Keratinocyte (primary cell): ENCODE results near the gene RYR1. TPM values are rescaled to one million over a fixed set of nuclear protein-coding genes. Genes with fewer than 3 reads are reported as not detected.
"Not testable (repeated sequence)": the region's sequence is repeated elsewhere in the genome, so short reads cannot be mapped to it uniquely, and the experiment has no call there.

Source experiments
- DNase-seq: peaks from one replicate; pipeline ENCODE4 v3.0.0-alpha.2; 2011; ENCODE audit warnings: low read depth, missing footprints, low spot score
- FAIRE-seq: peaks from 2 replicates; lab custom pipeline; 2011; peaks lifted over from hg19 to GRCh38; lab: Jason Lieb, UNC
- H2AFZ ChIP-seq: 2 replicates; pipeline ENCODE4 v1.6.0; 2012; ENCODE audit warnings: low read length, control low read depth, inconsistent platforms; ENCODE audit not compliant: control insufficient read depth
- H3K27ac ChIP-seq: 2 replicates; pipeline ENCODE4 v1.5.1; 2011; ENCODE audit warnings: low read length; ENCODE audit not compliant: control insufficient read depth, insufficient read depth
- H3K27me3 ChIP-seq: 3 replicates; pipeline ENCODE4 v1.6.0; 2011; ENCODE audit warnings: low read length; ENCODE audit not compliant: control insufficient read depth, insufficient read depth; ENCODE audit errors: extremely low read depth
- H3K36me3 ChIP-seq, 2 experiments: 2 replicates in 1 of 2; 3 replicates in 1 of 2; pipeline ENCODE4 v1.5.1; 2011; ENCODE audit warnings: low read length in 2 of 2, mild to moderate bottlenecking in 1 of 2; ENCODE audit not compliant: control insufficient read depth in 2 of 2, insufficient read depth in 2 of 2; ENCODE audit errors: extremely low read depth in 1 of 2
- H3K4me1 ChIP-seq: 3 replicates; pipeline ENCODE4 v1.5.1; 2011; ENCODE audit warnings: low read length; ENCODE audit not compliant: control insufficient read depth, insufficient read depth; ENCODE audit errors: extremely low read depth
- H3K4me2 ChIP-seq: 3 replicates; pipeline ENCODE4 v1.6.0; 2011; ENCODE audit warnings: low read depth, low read length; ENCODE audit not compliant: control insufficient read depth, insufficient read depth; ENCODE audit errors: extremely low read depth
- H3K4me3 ChIP-seq, 3 experiments: fragments of 200-600 bp in 1 of 3; sonication (generic) in 1 of 3; 2 replicates in 2 of 3; 3 replicates in 1 of 3; pipeline ENCODE4 v1.5.1; 2011 to 2016; ENCODE audit warnings: low read length in 3 of 3, mild to moderate bottlenecking in 3 of 3, control low read depth in 2 of 3, inconsistent platforms in 1 of 3, low read depth in 1 of 3, mixed read lengths in 1 of 3, mixed run types in 1 of 3, moderate library complexity in 1 of 3; ENCODE audit not compliant: control insufficient read depth in 2 of 3, insufficient read depth in 2 of 3; ENCODE audit errors: extremely low read depth in 1 of 3
- H3K79me2 ChIP-seq: 2 replicates; pipeline ENCODE4 v1.6.0; 2012; ENCODE audit warnings: low read length; ENCODE audit not compliant: control insufficient read depth, insufficient read depth
- H3K9ac ChIP-seq: 3 replicates; pipeline ENCODE4 v1.6.0; 2011; ENCODE audit warnings: low read length; ENCODE audit not compliant: control insufficient read depth, insufficient read depth; ENCODE audit errors: extremely low read depth
- H3K9me1 ChIP-seq: 3 replicates; pipeline ENCODE4 v1.6.0; 2011; ENCODE audit warnings: low read length; ENCODE audit not compliant: control insufficient read depth, insufficient read depth; ENCODE audit errors: extremely low read depth
- H3K9me3 ChIP-seq: 2 replicates; pipeline ENCODE4 v1.5.1; 2012; ENCODE audit warnings: low read depth, low read length; ENCODE audit not compliant: control insufficient read depth
- H4K20me1 ChIP-seq: 3 replicates; pipeline ENCODE4 v1.6.0; 2011; ENCODE audit warnings: low read length; ENCODE audit not compliant: control insufficient read depth, insufficient read depth; ENCODE audit errors: extremely low read depth
- CTCF ChIP-seq, 3 experiments: IDR thresholded peaks in 1 of 3; conservative IDR thresholded peaks in 1 of 3; optimal IDR thresholded peaks in 1 of 3; 2 replicates in 2 of 3; 3 replicates in 1 of 3; pipeline versions ENCODE3 to v1.5.1; 2011; ENCODE audit warnings: low read length in 3 of 3, mild to moderate bottlenecking in 3 of 3, moderate library complexity in 2 of 3, control low read depth in 1 of 3, inconsistent platforms in 1 of 3; ENCODE audit not compliant: insufficient read depth in 2 of 3; ENCODE audit errors: extremely low read depth in 1 of 3
- EZH2 ChIP-seq: IDR thresholded peaks from one replicate; pipeline ENCODE4 v1.6.1; 2012; ENCODE audit warnings: inconsistent platforms, mild to moderate bottlenecking, low read length, moderate library complexity
- dilution Hi-C: fragments of 300-500 bp; cut with MboI; formaldehyde crosslinking; loops from one replicate; pipeline ENCODE4 v1.7.0; 2020; ENCODE audit warnings: low sequenced_read_pairs; ENCODE audit not compliant: extremely low pct_ligation_motif_present
- polyA plus RNA-seq, 5 experiments: library from polyadenylated mRNA; depleted of rRNA in 3 of 5; stranded (reverse) in 3 of 5; stranded (forward) in 1 of 5; unstranded in 1 of 5; fragments of >200 nt; gene quantifications; 1 replicate in 1 of 5; 2 replicates in 3 of 5; 3 replicates in 1 of 5; pipeline versions ENCODE4 v1.2.1 to v1.2.3, GENCODE V29; 2011 to 2012; ENCODE audit warnings: missing spikeins in 2 of 5, low read depth in 1 of 5, low replicate concordance in 1 of 5

Gene RYR1
- polyA plus RNA-seq, 1 donor (not counting 4 experiments of a cell fraction or from before 2014, with no cell fraction given) = 0.41 TPM

- Histone ChIP-seq H3K27ac (no peak overlapping the region), H3K27me3 (no peaks in the 10 kb centered on the region), H3K36me3 (no peaks in the 10 kb centered on the region), H3K4me1 (no peaks in the 10 kb centered on the region), H3K9ac (no peak overlapping the region), H4K20me1 (no peaks in the 10 kb centered on the region), H3K79me2 (no peaks in the 10 kb centered on the region), H3K9me3 (no peaks in the 10 kb centered on the region), H3K4me2 (no peak overlapping the region), H3K4me3 (no peak overlapping the region), H2AFZ (no peak overlapping the region), H3K9me1 (no peaks in the 10 kb centered on the region)
- dilution Hi-C loops = no loop called here
- FAIRE-seq (no peak), DNase-seq (no peak)
- TF ChIP-seq EZH2 (no peak), CTCF (optimal IDR thresholded peaks at IDR 0.05 in 1 of 3, IDR thresholded peaks at IDR 0.05 in 1 of 3, conservative IDR thresholded peaks at IDR 0.05 in 1 of 3; ENCODE audit: extremely low read depth in 1 of 3, insufficient read depth in 2 of 3, low read length in 3 of 3) (no peak)
Observed at GRCh38 chr19:38517321-38517720, 83.8 kb downstream of the RYR1 start.

- H3K9me3 ChIP-seq, H3K4me2 ChIP-seq, H3K27ac ChIP-seq, H3K9me1 ChIP-seq, FAIRE-seq, H3K79me2 ChIP-seq, DNase-seq, H3K27me3 ChIP-seq, H4K20me1 ChIP-seq, H3K4me1 ChIP-seq, H3K4me3 ChIP-seq, H2AFZ ChIP-seq, H3K36me3 ChIP-seq, H3K9ac ChIP-seq, dilution Hi-C loops: not testable (repeated sequence)
Observed at GRCh38 chr19:38517980-38518379, 84.5 kb downstream of the RYR1 start.

GRCh38 chr19:38519168-38519567 lies 85.7 kb downstream of the RYR1 start:
- Histone ChIP-seq H3K27me3 (no peaks in the 10 kb centered on the region), H3K79me2 (no peaks in the 10 kb centered on the region), H2AFZ (no peak overlapping the region), H3K9me3 (no peaks in the 10 kb centered on the region), H3K4me2 (no peak overlapping the region), H3K4me1 (no peaks in the 10 kb centered on the region), H3K27ac (no peak overlapping the region), H3K9me1 (no peaks in the 10 kb centered on the region), H4K20me1 (no peaks in the 10 kb centered on the region), H3K4me3 (no peak overlapping the region), H3K9ac (no peak overlapping the region), H3K36me3 (no peaks in the 10 kb centered on the region)
- FAIRE-seq (no peak), DNase-seq (no peak)
- TF ChIP-seq EZH2 = no peak
- no peak for TF ChIP-seq CTCF (optimal IDR thresholded peaks at IDR 0.05 in 1 of 3, IDR thresholded peaks at IDR 0.05 in 1 of 3, conservative IDR thresholded peaks at IDR 0.05 in 1 of 3; ENCODE audit: extremely low read depth in 1 of 3, insufficient read depth in 2 of 3, low read length in 3 of 3)
- dilution Hi-C loops = no loop called here
